Peyer's patch (tissue), 4 donors: ENCODE measurements around the gene PTPRF.

Experiments used
- CTCF ChIP-seq, 6 experiments: fragments of 450-650 bp in 4 of 6; fragments of 200-600 bp in 2 of 6; sonication (generic) in 1 of 6; IDR thresholded peaks; one replicate each; pipeline ENCODE4 v1.5.1; 2017 to 2019; ENCODE audit warnings: antibody characterized with exemption in 6 of 6, mild to moderate bottlenecking in 3 of 6, moderate library complexity in 1 of 6
- POLR2A ChIP-seq, 2 donors: fragments of 450-650 bp; IDR thresholded peaks; one replicate each; pipeline ENCODE4 v1.5.1; 2017; ENCODE audit warnings: antibody characterized with exemption in 2 of 2, mild to moderate bottlenecking in 2 of 2, moderate library complexity in 2 of 2

GRCh38 chr1:43591181-43591580 lies 60.5 kb downstream of the PTPRF start:
- TF ChIP-seq POLR2A (IDR thresholded peaks at IDR 0.05) = no peak
- TF ChIP-seq CTCF (IDR thresholded peaks at IDR 0.05) = no peak
